Left renal pelvis (tissue), 4 donors: ENCODE results near the gene CFAP53. TPM values are rescaled to one million over a fixed set of nuclear protein-coding genes. Genes with fewer than 3 reads are reported as not detected.
"Not testable (repeated sequence)": the region's sequence is repeated elsewhere in the genome, so short reads cannot be mapped to it uniquely, and the experiment has no call there.

Source experiments
- DNase-seq, 4 donors: peaks; one replicate each; pipeline ENCODE4 v3.0.0-alpha.2; 2013; ENCODE audit warnings: low read depth in 4 of 4, low spot score in 3 of 4
- polyA plus RNA-seq, 4 donors: library from polyadenylated mRNA; unstranded; fragments of 120-200 nt; gene quantifications; one replicate each; pipeline ENCODE4 v1.2.1, GENCODE V29; 2013; ENCODE audit not compliant: insufficient read length in 4 of 4

The CFAP53 gene
- polyA plus RNA-seq, 4 donors, result 0.68 to 4.6 (median 3.9) TPM

DNA sequence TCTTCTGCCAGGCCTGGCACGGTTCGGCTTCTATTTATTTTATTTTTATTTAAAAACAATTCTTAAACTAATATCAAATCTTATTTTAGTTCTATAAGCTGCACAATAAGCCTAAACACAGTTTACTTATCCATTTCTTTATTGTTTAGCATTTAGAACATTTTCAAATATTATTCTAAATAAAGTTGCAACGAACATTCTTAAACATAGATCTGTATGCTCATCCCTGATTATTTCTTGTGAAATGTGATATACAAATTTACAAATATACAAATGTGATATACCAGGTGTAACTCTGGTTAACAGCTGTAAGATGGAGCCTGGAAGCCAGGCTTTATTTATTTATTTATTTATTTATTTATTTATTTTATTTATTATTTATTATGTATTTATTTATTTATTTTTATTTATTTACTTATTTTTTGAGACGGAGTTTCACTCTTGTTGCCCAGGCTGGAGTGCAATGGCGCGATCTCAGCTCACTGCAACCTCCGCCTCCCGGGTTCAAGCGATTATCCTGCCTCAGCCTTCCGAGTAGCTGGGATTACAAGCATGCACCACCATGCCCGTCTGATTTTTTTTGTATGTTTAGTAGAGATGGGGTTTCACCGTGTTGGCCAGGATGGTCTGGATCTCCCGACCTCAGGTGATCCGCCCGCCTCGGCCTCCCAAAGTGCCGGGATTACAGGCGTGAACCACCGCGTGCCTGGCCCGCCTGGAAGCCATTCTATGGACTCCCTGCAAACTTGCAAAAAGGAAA lies 22.2 kb upstream of the CFAP53 start:
- DNase-seq, result not testable (repeated sequence)

DNA sequence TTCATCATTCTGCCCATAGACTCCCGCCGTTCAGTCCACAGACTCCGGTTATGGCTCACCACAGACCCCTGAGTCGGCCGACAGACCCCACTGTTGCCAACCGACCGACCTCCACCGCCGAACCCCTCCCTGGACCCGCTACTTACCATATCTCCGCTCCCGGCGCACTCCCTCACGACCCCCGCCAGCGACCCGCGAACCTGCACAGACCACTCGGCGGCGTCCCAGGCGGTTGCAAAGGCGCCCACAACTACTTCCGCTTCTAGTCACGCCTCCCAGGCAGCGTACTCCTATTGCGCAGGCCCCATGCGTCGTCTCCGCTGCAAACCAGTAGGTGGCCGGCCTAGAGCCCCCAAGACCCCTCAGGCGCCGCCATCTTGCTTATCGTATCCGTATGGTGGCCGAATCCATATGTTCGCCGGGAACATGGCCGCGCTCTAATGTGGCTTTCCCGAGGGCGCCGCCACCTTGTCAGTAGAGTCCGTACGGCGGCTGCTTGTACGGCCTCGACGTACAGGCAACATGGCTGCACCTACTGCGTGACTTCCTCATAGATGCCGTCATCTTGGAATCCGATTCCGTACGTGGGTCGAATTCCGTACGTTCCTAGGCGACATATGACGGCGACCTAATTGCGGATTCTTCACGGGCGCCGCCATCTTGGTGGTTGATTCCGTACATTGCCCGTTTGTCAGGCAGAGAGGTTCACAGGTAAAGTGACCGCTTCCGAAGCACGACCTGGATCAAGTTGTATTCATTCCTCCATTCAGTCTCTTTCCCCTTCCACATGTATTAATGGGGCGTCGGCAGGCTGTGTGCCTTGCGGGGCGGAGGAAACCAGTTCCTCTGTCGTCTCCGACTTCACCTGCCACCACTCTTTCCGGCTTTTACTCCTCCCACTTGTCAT lies 21.4 kb upstream of the CFAP53 start, which contains the start of gene CXXC1:
CXXC1 (minus strand) TSS at position 252 of the 907 bp plus-strand sequence; CDS start at position 149, 103 bp downstream.
- DNase-seq, result peak; percentile 98 to 99 (median 99)

DNA sequence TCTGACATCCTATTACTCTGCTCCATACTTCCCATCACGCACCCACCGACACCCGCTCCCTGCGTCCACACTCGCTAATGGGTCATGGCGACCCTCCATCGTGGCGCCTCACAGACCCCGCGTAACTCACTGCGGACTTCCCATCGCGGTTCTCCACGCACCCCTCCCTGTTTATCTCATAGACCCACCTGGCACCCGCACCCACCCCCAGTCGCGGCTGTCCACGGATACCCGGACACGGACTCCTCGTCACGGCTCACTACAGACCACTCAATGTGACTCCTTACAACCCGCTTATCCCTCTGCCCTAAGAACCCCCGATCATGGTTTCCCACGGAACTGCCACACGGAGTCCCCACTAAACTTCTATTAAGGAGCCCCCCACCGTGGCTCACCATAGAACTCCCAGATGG lies 20.7 kb upstream of the CFAP53 start:
- no peak for DNase-seq

DNA sequence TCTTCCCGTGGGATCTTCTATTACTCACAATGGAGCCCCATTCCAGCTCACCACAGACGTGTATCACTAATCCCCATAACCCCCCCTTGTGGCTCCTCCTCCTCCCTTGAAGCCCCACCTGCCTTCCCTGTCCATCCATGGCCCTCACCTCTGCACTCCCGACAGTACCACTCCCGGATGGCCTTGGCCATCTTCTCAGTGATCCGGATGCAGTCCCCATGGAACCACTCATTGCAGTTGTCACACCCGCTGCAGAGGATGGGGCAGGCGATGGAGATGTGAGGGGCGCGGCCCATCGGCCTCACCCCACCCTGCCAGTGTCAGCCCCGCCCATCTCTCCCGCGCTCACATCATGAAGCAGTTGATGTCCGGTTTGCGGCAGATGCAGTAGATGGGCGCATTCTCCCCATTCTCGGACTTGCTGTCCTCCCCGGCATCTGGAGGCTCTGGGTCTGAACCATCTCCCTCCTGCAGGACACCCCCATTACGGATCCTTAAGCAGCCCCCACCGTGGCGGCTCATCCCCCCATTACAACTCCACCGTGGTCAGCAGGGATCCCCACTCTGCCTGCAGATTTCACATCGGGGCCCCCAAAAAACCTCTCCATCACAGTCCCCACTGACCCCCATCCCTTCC lies 20.2 kb upstream of the CFAP53 start:
- no peak for DNase-seq

DNA sequence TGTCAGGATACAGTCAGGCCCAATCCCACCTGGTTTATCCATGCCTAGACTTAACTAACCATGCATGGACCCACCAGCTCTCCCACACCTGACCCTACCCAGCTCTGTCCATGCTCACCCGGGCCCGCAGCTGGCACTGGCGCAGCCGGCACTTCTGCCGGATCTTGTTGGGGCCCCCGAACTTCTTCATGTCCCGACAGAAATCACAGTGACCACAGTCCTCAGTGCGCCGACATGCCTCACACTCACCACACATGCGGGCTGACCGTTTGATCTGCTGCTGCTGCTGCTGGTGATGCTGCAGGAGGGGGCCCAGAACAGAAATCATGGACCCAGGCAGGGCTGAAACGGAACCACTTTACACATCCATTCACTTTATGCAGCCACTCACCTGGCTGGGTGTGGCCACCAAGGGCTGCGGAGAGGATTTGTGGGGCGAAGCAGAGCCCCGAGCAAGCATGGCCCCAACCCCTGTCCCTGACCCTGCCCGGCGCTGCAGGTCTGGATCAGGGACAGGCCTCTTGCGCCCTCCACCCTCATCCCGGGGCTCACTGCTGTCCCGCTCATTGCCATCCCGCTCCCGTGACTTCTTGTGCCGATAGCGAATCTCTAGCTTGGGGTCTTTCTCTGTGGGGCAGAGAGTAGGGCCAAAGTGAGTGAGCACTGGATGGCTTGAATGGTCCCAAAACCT lies 19.5 kb upstream of the CFAP53 start:
- no peak for DNase-seq

DNA sequence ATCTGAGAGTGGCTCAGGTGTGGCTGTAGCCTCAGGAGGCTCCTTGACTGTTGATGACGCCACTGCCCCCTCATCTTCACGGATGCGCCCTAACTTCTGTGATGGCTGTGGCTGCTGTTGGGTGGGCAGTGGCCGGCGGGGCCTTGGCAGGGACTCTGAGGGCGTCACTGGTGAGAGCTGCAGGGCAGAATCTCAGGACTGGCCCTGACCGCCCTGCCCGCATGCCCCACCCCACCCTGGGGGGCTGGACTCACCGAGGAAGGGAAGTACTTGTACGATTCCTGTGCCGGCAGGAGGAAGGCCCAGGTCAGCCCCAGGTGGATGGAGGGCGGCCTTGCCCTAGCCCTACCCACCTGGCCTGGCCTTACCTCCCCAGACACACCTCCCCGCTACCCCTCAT lies 18.8 kb upstream of the CFAP53 start:
- DNase-seq, result no peak

DNA sequence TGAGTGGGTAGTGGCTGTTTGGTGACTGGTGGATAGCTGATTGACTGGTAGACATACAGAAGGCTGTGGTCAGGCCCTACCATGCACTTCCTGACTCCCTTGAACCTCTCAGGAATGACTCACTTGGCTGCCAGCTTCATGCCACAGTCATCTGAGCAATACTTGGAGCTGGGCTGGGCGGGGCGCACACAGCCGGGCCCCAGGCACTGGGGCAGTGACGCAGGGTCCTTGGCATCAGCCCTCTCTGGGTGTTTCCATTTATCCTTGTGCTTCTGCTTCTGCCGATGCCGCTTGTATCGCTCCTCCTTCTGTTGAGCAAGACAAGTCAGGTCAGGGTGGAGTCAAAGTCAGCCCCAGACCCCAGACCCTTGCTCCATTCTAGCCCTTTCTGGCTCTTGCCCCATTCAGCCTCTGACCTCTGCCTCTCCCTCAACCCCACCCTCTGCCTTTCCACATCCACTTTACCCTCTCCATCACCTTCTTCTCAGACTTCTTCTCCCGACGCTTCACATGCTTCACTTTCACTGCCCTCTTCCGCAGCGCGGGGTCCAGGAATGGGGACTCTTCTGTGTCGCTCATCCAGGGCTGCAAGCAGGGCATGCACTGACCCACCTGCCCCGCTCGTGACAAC lies 18.1 kb upstream of the CFAP53 start:
- DNase-seq, result no peak

DNA sequence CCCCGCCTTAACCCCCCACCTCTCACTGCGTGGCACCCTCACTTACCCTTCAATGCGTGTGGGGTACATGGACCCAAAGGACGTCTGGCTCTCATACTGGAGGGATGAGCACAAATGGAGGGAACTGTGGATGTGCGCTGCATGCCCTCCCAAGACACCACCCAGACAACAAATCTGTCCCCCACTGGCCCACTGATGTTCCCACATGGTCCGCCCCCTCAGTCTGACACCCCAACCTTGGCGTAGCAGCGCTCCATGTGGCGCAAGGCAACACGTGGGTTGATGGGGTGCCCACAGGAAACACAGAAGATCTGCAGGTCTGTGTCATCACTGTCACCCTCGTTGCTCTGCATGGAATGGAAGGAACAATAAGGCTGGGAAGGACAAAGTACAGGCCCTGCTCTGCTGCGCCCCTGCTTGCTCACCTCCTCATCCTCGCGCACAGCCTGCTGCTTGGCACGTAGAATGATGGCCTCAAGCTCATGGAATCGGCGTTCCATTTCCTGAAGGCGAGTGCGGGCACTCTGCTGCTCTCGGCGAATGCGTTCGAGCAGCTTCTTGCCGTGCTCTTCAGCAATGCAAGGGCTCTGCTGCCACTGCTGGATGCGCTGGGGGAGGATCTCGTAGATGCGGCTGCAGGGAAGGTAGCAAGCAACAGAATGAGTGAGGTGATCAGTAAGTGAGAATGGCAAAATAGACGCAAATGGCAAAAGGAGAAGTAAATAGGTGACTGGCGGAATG lies 17.3 kb upstream of the CFAP53 start:
- DNase-seq, result no peak

DNA sequence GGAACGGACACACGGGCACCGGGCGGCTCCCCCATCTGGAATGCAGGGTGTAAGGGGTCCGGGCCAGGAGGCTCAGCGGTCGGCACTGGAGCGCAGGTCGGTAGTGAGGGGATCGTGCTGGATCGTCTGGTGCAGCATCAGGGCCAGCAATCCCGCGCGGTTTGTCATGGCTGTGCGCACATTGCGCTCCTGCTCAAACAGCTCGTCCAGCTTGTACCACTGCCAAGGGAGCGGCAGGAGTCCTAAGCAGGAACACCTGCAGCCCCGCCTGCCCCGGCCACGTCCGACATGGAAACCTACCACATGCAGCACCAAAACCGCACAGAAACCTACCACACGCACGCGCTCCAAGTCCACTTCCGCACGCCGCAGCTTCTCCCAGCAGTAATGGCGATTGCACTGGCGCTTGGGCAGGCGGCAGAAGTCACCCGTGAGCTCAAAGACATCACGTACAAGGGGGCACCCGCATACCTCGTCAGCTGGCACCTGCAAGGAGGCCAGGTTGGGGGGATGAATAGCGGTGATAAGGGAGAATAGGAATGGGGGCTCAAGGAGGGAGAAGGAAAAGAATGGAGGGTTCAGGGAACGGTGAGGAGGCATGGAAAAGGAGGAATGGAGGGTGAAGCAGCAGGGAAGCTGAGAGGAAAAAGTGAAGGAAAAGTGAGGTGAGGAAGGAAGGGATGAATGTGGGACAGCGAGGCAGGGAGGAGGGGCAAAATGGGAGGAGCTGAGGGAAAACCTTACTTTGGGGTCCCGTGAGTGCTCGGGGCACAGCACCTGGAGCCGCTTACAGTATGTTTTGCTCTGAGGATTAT lies 16.4 kb upstream of the CFAP53 start:
- DNase-seq, result no peak

DNA sequence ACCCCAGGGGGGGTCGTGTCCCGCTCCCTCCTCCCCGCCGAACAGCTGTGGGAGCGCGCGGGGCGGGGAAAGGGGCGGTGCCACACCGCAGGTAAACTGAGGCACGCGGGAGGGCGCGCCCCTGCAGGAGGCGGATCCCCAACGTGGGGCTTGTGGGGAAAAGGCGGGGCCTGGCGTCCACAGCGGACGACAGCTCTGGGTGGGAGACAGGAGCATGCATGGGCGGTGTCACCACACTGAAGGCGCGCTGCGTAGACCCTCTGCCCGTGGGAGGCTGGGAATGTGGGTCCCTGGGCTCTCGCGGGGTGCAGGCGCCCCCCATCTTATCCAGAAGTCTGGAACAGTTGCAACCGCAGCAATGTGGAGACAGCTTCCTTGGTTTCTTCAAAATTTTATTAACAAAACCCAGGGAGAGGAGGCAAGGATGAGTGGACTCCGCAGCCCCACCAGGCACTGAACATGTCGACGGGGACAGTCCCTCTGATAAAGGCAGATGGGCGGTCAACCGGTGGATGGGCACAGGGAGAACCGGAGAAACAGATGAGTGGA lies 15.8 kb upstream of the CFAP53 start:
- DNase-seq, result no peak

DNA sequence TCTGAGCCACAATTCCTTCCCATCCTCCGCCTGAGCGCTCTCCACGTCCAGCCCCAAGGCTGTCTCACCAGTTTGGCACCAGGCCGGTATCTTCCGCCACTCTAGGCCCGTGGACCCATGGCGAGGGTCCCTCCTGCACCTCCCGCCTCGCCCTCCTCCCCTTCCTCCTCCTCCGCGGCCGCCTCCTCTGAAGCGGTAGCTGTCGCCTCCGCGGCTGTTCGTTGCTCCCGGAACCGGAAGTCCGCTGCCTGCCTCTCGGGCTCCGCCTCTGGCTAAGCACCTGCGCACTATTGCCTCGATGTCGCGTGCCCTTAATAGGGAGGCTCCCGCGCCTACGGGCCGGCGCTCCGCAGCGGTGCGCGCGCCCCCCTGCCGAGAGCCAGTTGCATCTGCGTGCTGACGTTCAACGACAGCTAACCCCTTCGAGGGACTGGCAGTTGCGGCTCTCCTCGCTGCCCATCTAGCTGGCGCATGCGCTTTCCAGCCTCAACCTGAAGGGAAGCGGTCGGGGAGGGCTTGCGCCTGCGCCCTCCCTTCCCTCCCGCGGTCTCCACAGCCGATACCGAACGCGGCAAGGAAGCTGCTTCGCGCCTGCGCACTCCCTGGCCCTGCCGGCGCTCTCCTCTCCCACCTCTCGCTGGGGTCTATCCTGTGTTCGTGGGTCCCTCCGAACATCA lies 15.1 kb upstream of the CFAP53 start, which contains the start of gene MBD1:
MBD1 (minus strand) TSS at position 229 of the 677 bp plus-strand sequence. CDS start 1,531 bp downstream, outside the sequence.
- DNase-seq, result peak; percentile 95 to 97 (median 96)

DNA sequence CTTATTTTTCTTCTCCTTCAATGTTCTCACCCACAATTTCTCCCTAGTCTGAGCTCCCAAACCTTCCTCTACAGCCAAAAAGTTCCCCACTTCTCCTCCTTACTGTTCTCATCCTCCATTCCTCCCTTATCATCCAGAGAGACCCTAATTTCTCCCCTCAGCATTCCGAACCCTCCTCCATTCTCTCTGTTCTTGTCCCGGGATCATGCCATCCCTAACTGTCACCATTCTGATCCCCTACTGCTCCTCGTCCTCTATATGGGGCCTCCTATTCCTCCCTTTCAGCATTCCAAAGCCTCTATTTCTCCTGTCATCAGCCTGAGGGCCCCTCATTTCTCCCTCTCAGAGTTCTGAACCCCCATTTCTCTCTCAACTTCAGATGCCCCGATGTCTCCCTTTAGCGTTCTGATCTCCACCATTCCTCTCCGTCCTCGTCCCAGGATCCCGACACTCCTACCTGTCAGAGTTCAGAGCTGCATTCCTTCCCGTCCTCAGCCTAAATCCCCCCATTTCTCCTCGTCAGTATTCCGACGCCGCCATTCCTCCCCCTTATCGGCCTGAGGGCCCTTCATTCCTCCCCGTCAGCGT lies 14.5 kb upstream of the CFAP53 start:
- no peak for DNase-seq

DNA sequence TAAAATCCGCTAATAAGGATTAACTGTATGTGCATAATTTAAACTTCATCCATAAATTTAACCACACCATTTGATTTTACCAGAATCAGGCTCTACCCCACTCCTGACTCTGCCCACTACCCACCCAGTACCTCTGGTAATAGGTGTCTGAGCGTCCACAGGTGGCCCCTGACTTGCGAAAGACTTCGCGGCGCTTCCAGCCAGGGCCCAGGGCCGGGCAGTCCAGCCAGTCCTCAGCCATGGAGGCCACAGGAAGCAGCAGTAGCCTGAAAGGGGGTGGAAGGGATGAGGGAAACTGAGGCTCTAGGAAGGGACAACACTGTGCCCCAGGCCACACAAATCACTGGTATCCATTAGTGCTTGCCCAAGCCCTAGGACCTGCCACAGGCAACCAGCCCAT lies 13.5 kb upstream of the CFAP53 start:
- no peak for DNase-seq

DNA sequence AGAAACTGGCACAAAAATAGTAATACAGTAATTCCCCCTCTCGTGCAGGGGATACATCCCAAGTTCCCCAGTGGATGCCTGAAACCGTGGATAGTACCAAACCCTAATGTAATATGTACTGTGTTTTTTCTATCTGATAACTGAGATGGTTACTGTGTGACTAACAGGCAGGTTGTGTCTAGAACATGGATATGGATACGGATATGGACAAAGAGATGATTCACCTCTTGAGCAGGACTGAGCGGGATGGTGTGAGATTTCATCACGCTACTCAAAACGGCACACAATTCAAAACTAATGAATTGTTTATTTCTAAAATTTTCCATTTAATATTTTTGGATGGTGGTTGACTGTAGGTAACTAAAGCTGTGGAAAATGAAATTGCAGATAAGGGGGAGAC lies 11.6 kb upstream of the CFAP53 start:
- DNase-seq, result no peak

DNA sequence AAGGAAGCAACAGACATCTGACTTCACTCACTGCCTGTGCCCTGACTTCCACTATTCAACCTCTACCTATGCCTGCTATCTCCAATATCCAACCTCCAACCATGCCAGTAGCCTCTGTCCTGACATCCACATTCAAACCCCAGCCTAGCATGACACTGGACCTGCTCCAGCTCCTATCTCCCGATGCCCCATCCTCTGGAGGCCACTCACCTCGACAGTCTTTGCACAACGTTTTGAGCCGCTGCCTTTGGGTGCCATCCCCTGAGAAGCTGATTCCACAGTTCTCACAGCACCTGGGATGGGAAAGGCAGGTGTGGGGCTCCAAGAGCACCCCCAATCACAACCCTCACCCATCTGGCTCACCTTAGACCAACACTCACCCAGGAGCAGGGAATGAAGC lies 10.2 kb upstream of the CFAP53 start:
- DNase-seq, result no peak

DNA sequence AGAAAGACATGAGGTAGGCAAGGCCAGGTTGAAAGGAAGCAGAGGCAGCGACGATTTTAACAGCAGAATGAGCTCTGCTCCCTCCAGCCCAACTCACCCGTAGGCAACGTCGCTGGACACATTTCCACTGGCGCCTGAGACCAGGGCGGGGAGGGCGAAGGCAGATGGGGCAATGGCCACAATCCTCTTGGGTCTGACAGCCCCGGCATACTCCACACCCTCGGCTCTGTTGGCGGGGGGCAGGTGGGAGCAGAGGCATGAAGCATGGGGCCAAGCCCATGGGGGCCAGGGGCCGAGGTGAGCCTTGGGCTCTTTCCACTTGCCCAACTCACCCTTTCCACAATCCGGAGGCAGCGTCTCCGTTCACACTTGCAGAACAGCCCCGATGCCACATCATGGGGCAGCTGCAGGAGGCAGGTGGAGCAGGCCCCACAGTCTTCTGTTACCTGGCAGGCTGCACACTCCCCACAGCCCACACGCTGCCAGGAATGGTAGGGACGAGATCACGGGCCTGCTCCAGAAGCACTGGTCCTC lies 9.3 kb upstream of the CFAP53 start:
- no peak for DNase-seq

DNA sequence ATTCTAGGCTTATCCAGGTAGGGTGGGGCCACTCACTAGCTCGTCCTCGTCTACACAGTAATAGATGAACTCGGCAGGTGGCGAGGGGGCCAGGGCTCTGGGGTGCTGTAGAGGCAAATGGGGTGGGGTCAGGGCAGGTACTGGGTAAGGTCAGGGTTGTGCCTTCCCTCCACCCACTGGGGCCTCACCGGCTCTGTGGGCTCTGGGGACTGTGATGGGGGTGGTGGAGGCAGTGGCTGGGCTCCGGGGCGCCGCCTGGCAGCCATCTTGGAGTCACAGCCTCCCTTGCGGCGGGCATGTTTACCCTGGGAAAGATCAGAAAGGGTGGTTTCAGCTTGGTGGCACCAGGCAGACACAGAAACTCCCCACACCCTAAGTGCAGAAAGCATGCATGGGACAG lies 8.6 kb upstream of the CFAP53 start:
- no peak for DNase-seq
